ENCODE measurements around the gene IPPK.

GRCh38 chr9:92669527-92669889, 423 bp downstream of the IPPK start:
- TF ChIP-seq RAD21 (IDR thresholded peaks at IDR 0.05; ENCODE audit: low read depth) (no peak), REST (IDR thresholded peaks at IDR 0.05; ENCODE audit: low read depth) (no peak), POLR2A (IDR thresholded peaks at IDR 0.05; ENCODE audit: borderline replicate concordance, extremely low read depth, insufficient read depth, insufficient read length) (no peak), CTCF (IDR thresholded peaks at IDR 0.05 in 2 of 3, conservative IDR thresholded peaks at IDR 0.05 in 1 of 3; ENCODE audit: borderline replicate concordance in 1 of 3, insufficient read depth in 1 of 3, low read depth in 2 of 3, low read length in 2 of 3) (no peak), MAX (IDR thresholded peaks at IDR 0.05) (no peak), POLR2AphosphoS5 (IDR thresholded peaks at IDR 0.05; ENCODE audit: low read depth, low read length) (no peak), FOSL1 (IDR thresholded peaks at IDR 0.05; ENCODE audit: low read depth) (no peak), EGR1 (IDR thresholded peaks at IDR 0.05; ENCODE audit: low read depth) (no peak)

Data from HCT116 (cell line).